SK-N-SH (cell line): ENCODE measurements around the gene SETD5.

Source experiments
- CHD2 ChIP-seq: fragments of 150-350 bp; IDR thresholded peaks from 2 replicates; pipeline ENCODE4 v1.6.1; 2018; ENCODE audit warnings: low read length; ENCODE audit not compliant: partially characterized antibody
- TF ChIP-seq, protein P1 (sequence below): fragments of 150-350 bp; IDR thresholded peaks from 2 replicates; pipeline ENCODE4 v1.6.1; 2016; ENCODE audit warnings: mild to moderate bottlenecking, low read depth, low read length
- TF ChIP-seq, protein P2 (sequence below): fragments of 200-600 bp; sonication (generic); IDR thresholded peaks from 2 replicates; pipeline ENCODE4 v1.6.1; 2017; ENCODE audit warnings: antibody characterized with exemption, mild to moderate bottlenecking, moderate library complexity

DNA sequence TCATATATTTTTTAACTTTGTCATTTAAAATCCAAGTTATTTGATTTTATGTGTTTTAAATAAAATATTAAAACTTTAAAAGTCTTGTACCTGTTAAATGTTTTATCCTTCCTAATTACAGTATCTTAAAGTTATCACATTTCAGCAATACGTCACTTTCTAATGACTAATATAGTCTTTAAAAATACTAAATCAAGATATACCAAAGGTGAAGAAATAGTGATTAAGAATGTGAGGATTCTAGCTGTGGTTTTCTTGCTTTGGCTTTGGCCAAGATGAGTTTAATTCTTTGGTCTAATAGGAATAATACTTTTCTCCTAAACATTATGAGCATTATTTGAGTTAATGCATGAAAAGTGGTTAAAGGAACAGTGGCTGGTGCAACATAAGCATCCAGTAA is 13.9 kb downstream of the SETD5 start:
- TF ChIP-seq, protein P1, sequence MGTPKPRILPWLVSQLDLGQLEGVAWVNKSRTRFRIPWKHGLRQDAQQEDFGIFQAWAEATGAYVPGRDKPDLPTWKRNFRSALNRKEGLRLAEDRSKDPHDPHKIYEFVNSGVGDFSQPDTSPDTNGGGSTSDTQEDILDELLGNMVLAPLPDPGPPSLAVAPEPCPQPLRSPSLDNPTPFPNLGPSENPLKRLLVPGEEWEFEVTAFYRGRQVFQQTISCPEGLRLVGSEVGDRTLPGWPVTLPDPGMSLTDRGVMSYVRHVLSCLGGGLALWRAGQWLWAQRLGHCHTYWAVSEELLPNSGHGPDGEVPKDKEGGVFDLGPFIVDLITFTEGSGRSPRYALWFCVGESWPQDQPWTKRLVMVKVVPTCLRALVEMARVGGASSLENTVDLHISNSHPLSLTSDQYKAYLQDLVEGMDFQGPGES: no peak
- TF ChIP-seq CHD2: no peak
- TF ChIP-seq, protein P2, sequence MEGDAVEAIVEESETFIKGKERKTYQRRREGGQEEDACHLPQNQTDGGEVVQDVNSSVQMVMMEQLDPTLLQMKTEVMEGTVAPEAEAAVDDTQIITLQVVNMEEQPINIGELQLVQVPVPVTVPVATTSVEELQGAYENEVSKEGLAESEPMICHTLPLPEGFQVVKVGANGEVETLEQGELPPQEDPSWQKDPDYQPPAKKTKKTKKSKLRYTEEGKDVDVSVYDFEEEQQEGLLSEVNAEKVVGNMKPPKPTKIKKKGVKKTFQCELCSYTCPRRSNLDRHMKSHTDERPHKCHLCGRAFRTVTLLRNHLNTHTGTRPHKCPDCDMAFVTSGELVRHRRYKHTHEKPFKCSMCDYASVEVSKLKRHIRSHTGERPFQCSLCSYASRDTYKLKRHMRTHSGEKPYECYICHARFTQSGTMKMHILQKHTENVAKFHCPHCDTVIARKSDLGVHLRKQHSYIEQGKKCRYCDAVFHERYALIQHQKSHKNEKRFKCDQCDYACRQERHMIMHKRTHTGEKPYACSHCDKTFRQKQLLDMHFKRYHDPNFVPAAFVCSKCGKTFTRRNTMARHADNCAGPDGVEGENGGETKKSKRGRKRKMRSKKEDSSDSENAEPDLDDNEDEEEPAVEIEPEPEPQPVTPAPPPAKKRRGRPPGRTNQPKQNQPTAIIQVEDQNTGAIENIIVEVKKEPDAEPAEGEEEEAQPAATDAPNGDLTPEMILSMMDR: no peak
